K562 (cell line): ENCODE measurements around the gene TIMM44. TPM values are rescaled to one million over a fixed set of nuclear protein-coding genes. Genes with fewer than 3 reads are reported as not detected.

Experiments used
- ATF7 ChIP-seq: fragments of 450-650 bp; IDR thresholded peaks from 2 replicates; pipeline ENCODE4 v1.7.1; 2014; ENCODE audit warnings: mild to moderate bottlenecking, moderate library complexity
- CAMTA2 ChIP-seq: fragments of 250-450 bp; sonication (Bioruptor Pico); conservative IDR thresholded peaks from 2 replicates; pipeline ENCODE4 v1.5.1; 2022
- EP400 ChIP-seq: fragments of 450-650 bp; IDR thresholded peaks from 2 replicates; pipeline ENCODE4 v1.6.1; 2017; ENCODE audit warnings: antibody characterized with exemption, mild to moderate bottlenecking, moderate library complexity
- HDAC1 ChIP-seq, 2 experiments: fragments of 450-650 bp; IDR thresholded peaks; 2 replicates each; pipeline ENCODE4 v1.6.1; 2016 to 2017; ENCODE audit warnings: inconsistent platforms in 1 of 2, mild to moderate bottlenecking in 1 of 2, moderate library complexity in 1 of 2
- HDGF ChIP-seq: fragments of 450-650 bp; IDR thresholded peaks from 2 replicates; pipeline ENCODE4 v1.6.1; 2016
- MBD2 ChIP-seq: sonication (generic); IDR thresholded peaks from 2 replicates; pipeline ENCODE4 v1.6.1; 2016; ENCODE audit warnings: low read depth, borderline replicate concordance
- MLX ChIP-seq, 2 experiments: fragments of 450-650 bp in 1 of 2; sonication (generic) in 1 of 2; formaldehyde crosslinking; conservative IDR thresholded peaks; 2 replicates each; pipeline versions ENCODE4 v1.4.0 to v1.8.1; 2020 to 2022; ENCODE audit warnings: mild to moderate bottlenecking in 1 of 2, missing genetic modification reagents in 1 of 2
- NFRKB ChIP-seq: fragments of 450-650 bp; IDR thresholded peaks from 2 replicates; pipeline ENCODE4 v1.6.1; 2016; ENCODE audit warnings: low read depth
- PBX2 ChIP-seq, 2 experiments: IDR thresholded peaks in 1 of 2; conservative IDR thresholded peaks in 1 of 2; 2 replicates each; pipeline ENCODE4 v1.6.1; 2016; ENCODE audit warnings: low read depth in 2 of 2, mild to moderate bottlenecking in 1 of 2, missing compliant biosample characterization in 1 of 2, missing genetic modification characterization in 1 of 2, moderate library complexity in 1 of 2
- PML ChIP-seq: IDR thresholded peaks from 2 replicates; pipeline ENCODE4 v1.6.1; 2012; ENCODE audit warnings: low read length, inconsistent platforms
- PRPF4 ChIP-seq: fragments of 200-400 bp; formaldehyde crosslinking; IDR thresholded peaks from one replicate; pipeline ENCODE4 v1.6.1; 2017; ENCODE audit warnings: low read length, low read depth, mild to moderate bottlenecking; ENCODE audit not compliant: insufficient read depth, poor library complexity, severe bottlenecking
- SFPQ ChIP-seq: fragments of 200-400 bp; formaldehyde crosslinking; IDR thresholded peaks from 2 replicates; pipeline ENCODE4 v1.6.1; 2017; ENCODE audit warnings: mild to moderate bottlenecking, low read depth, low read length, moderate library complexity
- SUPT5H ChIP-seq: fragments of 450-650 bp; IDR thresholded peaks from 2 replicates; pipeline ENCODE4 v1.6.1; 2016
- ZNF316 ChIP-seq: fragments of 450-650 bp; IDR thresholded peaks from 2 replicates; pipeline ENCODE4 v1.6.1; 2016
- ZNF592 ChIP-seq: fragments of 450-650 bp; IDR thresholded peaks from 2 replicates; pipeline ENCODE4 v1.6.1; 2017; ENCODE audit warnings: antibody characterized with exemption, mild to moderate bottlenecking
- ZNF778 ChIP-seq: fragments of 450-650 bp; formaldehyde crosslinking; IDR thresholded peaks from 2 replicates; pipeline ENCODE4 v1.4.0; 2020; ENCODE audit warnings: mild to moderate bottlenecking, moderate library complexity
- polyA plus RNA-seq, 8 experiments: library from polyadenylated mRNA; depleted of rRNA in 4 of 8; stranded (reverse) in 5 of 8; unstranded in 3 of 8; fragments of >200 nt; fragmentation: Nextera tagmentation in 2 of 8; fragmentation: Illumina TruSeq in 1 of 8; extraction: Ambion mirVana in 2 of 8; extraction: Trizol in 1 of 8; gene quantifications; 2 replicates each; pipeline versions ENCODE4 v1.2.1 to v1.2.3, GENCODE V29; 2011 to 2014; ENCODE audit warnings: inconsistent platforms in 1 of 8, missing spikeins in 1 of 8
- total RNA-seq, 7 experiments: library from RNA; depleted of rRNA in 6 of 7; stranded (reverse); fragments of >200 nt in 6 of 7; fragmentation: Illumina TruSeq in 2 of 7; extraction: Trizol in 2 of 7; gene quantifications; 2 replicates each; pipeline versions ENCODE4 v1.2.1 to v1.2.3, GENCODE V29; 2011 to 2021; ENCODE audit warnings: low replicate concordance in 1 of 7

The TIMM44 gene
- total and polyA plus RNA-seq, 9 of the 15 experiments (the other 6 are each of a cell fraction or from before 2014, with no cell fraction given), result 10.3 to 231 (median 89.3) TPM

- TF ChIP-seq ZNF592 (no peak), HDAC1 (IDR thresholded peaks at IDR 0.05) (peak in 1 of 2 experiments; percentile 86; a peak in 2 of 4 replicates), PRPF4 (no peak), SFPQ (no peak), CAMTA2 (CRISPR knock-in tag) (no peak), MBD2 (no peak), ZNF778 (CRISPR knock-in tag) (no peak), EP400 (peak; percentile 47; the same call in 1 of the 2 replicates), MLX (CRISPR knock-in tag; conservative IDR thresholded peaks at IDR 0.05) (no peak), NFRKB (no peak), ATF7 (peak; percentile 11; the same call in 1 of the 2 replicates), SUPT5H (peak; percentile 73), HDGF (peak; percentile 72; the same call in 1 of the 2 replicates), ZNF316 (no peak), PBX2 (CRISPR knock-in tag; IDR thresholded peaks at IDR 0.05; ENCODE audit: low read depth) (peak; percentile 18; the same call in 1 of the 2 replicates), PBX2 (tag; conservative IDR thresholded peaks at IDR 0.05; ENCODE audit: low read depth) (no peak), PML (peak; percentile 49; the same call in 1 of the 2 replicates)
These were observed 22.8 kb downstream of the TIMM44 start (continued) for GRCh38 chr19:7920519-7921301.
